Activated CD4-positive, alpha-beta T cell treated with anti-CD3 and anti-CD28 coated beads, Interleukin-2, amount 50 U/mL, for 48 hours (primary cell): ENCODE measurements around the gene KLHL6.
"Not testable (repeated sequence)": the region's sequence is repeated elsewhere in the genome, so short reads cannot be mapped to it uniquely, and the experiment has no call there.

Source experiments
- DNase-seq, 2 experiments: peaks; one replicate each; pipeline ENCODE4 v3.0.0-alpha.2; 2020

Gene KLHL6

DNA sequence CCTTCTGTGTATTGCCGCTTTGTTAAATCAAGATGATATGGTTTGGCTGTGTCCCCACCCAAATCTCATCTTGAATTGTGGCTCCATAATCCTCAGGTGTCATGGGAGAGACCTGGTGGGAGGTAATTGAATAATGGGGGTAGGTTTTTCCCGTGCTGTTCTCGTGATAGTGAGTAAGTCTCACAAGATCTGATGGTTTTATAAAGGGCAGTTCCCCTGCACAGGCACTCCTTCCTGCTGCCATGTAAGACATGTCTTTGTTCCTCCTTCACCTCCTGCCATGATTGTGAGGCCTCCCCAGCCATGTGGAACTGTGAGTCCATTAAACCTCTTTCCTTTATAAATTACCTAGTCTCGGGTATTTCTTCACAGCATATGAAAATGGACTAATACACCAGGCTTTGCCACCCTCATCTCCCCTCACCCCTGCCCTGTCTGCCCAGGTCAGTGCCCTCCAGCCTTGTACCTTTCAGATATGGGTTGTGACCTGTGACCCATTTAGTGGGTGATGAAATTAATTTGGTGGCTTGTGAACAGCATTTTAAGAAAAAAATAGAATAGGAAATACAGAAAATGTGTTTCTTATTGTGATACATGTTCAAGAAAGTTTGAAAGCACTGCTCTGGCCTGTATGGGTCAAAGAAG, 71.0 kb downstream of the KLHL6 start:
- no peak for DNase-seq

DNA sequence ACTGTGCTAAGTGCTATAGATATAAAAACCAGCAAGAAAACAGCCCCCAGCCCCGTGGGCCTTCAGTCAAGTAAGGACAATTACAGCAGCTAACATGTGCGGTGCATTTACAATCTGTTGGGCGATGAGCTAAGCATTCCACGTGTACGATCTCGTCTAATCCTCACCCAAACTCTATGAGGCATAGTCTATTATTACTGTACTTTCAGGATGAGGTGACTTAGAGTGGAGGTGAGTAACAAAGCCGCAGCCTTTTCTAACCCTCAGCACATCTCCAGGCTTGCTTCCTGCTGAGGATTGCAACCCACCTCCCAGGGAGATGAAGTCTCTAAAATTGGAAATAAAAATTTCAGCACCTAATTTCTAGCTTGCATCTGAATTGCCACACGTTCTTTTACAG, 73.9 kb downstream of the KLHL6 start:
- DNase-seq, result no peak

DNA sequence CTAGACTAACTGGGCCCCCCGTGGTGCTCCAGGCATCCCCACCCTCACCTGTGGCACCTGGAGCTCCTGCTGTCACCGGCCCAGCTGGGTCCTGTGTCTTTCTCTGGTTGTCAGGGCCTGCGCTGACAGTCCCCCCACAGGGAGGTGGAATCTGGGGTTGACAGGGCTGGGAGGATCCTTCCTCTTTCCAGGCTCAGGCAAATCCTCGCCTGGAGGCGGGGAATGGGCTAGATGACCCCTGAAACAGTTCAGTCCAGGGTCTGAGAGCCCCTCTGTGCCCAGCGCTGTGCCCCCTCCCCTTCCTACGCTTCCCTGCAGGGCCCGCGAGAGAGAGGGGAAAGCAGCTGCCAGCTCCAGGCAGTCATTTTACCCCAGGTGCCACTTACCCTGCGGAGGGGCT, 77.0 kb downstream of the KLHL6 start:
- no peak for DNase-seq

DNA sequence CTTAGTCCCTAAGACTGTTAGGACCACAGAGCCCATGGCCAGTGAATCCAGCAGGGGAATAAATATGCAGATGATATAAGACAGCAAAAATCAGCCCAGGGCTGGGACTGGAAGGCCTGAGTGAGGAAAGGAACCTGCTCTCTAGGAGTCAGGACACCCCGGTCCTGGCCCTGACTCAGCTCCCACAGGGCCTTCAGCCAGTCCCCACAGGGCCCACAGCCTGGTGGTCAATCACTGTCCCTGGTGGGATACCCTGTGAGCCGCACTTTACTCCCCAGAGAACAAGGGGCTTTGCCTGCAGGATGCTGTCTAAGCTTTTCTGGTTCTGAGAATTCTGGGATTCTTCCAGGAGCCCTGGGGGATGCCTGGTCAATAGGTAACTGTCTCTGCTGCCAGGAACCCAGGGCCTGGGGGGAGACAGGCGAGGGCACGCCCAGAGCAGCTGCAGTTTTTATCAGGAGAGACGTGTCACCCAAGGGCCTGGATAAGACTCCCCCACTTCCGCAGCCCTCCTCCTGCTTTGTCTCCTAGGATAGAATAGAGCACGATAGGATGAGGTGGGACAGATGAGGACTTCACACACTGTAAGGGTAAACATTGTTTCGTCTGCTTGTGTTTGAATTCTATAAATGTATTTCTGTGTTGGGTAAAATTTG, 77.6 kb downstream of the KLHL6 start:
- no peak for DNase-seq

DNA sequence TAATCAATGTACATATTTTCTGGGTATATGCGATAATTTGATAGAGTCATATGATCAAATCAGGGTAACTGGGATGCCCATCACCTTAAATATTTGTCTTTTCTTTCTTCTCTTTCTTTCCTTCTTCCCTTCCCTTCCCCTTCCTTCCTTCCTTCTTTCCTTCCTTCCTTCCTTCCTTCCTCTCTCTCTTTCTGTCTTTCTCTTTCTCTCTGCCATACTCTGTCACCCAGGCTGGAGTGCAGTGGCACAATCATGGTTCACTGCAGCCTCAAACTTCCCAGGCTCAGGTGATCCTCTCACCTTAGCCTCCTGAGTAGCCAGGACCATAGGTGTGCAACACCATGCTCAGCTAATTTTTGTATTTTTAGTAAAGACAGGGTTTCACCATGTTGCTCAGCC, 79.7 kb downstream of the KLHL6 start:
- not testable (repeated sequence) for DNase-seq

DNA sequence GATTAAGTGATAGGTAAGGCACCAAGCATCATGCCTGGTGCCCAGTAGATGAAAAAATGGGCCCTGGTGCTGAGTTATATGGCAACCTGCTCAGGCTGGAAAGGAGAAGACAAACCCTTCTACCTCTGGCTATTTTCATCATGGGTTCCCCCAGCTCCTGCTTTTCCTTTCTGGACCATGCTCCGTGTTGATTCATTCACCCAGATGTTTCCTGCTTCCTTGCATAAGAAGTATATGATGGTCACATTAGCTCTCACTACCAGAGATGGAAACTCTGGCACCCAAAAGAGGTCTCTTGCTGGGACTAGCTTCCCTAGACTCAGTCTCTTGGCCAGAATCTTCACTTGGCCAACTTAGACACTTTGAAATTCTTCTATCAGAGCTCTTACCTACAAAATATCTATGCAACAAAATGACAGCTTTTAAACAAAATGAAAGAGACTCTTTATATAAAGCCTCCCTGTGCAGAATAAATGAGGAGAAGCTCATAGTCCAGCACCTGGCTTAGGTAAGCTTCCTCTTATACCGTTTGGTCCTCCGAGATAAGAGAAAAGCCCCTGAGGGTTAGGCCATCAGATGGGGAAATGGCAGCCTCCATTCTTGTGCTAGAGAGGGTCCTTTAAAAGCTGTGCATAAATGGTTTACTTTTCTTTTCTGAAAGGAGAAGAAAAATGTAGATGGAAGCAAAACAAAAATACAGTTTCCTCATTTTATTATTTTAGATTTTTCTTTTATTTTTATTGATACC, 80.3 kb downstream of the KLHL6 start:
- DNase-seq, result no peak

DNA sequence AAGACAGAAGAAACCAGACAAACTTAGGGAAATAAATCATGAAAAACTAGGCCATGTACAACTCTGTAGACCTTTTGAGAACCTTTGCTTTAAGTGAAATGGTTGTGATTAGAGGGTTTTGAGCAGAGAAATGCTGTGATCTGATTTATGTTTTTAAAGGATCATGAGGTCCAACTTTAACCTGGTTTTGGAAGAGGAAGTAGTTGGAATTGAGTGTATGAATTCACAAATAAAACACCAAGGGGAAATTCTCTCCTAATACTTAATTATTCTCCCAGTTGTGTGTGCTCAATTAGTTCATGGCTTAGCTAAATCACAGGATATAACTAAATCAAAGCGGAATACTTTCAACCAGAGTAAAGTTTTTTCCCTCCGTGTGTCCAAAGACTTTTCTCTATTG, 81.5 kb downstream of the KLHL6 start:
- no peak for DNase-seq

DNA sequence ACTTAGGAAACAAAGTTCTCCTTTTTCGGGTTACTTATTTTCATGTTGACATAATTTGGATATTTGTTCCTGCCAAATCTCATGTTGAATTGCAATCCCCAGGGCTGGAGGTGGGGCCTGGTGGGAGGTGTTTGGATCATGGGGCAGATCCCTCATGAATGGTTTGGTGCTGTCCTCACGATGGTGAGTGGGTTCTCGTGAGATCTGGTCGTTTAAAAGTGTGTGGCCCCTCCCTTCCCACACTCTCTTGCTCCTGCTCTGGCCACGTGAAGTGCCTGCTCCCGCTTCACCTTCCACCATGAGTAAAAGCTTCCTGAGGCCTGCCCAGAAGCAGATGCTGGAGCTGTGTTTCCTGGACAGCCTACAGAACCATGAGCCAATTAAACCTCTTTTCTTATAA, 83.4 kb downstream of the KLHL6 start:
- DNase-seq, result no peak

DNA sequence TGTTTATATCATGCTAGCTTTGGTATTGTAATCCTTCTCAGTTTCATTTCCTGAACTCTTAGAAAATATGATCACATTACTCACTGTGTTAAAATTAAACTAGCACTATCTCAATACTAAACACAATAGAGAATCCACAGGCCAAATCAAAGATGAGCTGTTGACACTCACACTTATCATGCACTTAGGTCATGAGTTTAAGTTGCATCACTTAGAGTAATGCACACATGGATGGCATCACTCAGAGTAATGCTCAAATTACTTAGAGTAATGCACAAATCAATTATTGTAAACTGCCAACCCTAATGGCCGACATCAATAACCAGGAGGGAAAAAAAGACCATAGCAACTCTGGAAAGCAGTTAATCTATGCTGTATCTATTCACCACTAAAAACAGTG, 87.1 kb downstream of the KLHL6 start:
- no peak for DNase-seq

DNA sequence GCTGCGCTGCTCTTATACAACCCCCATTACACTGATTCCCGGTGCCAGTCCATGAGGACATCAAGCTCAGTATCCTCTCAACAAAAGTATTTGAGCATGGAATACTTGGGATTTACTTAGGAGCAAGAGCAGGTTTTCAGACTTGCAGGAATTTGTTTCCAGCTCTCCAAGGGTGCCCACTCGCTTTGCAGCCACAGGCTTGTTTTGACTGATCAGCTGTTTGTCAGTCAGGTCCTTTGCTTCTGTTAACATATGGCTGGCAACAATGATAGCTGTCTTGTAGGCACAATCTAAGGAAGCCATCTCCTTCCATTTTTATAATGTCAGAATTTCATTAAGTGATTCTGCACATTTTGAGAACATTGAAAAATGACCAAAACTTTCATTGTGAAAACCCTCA, 88.9 kb downstream of the KLHL6 start:
- DNase-seq, result no peak

DNA sequence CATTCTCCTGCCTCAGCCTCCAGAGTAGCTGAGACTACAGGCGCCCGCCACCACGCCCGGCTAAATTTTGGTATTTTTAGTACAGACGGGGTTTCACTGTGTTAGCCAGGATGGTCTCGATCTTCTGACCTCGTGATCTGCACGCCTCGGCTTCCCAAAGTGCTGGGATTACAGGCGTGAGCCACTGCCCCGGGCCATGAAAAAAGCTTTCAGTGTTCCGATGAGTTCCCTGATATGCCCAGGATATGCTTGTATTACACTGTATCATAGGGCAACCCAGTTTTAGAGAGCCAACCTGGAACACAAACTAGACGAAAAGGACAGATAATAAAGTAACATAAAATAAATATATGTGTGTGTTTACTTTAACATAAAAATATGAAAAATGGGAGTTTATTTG, 89.8 kb downstream of the KLHL6 start:
- not testable (repeated sequence) for DNase-seq

DNA sequence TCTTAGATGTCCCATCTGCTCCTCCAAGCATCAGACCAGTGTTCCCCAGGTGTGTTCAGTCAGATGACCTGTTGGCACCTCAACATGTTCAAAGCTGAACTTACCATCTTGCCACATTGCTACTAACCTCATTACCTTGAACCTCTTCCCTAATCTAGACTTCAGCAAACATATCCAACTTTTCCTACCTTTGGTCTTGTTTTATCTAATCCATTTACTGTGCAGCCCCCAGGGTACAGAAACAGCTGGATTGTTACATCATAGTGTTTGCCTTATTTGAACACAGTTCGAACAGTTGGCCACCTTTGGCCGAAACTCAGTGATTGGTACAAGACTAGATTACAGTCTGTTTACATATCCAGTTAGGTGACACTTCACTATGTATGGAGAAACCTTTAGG, 91.0 kb downstream of the KLHL6 start:
- DNase-seq, result no peak

DNA sequence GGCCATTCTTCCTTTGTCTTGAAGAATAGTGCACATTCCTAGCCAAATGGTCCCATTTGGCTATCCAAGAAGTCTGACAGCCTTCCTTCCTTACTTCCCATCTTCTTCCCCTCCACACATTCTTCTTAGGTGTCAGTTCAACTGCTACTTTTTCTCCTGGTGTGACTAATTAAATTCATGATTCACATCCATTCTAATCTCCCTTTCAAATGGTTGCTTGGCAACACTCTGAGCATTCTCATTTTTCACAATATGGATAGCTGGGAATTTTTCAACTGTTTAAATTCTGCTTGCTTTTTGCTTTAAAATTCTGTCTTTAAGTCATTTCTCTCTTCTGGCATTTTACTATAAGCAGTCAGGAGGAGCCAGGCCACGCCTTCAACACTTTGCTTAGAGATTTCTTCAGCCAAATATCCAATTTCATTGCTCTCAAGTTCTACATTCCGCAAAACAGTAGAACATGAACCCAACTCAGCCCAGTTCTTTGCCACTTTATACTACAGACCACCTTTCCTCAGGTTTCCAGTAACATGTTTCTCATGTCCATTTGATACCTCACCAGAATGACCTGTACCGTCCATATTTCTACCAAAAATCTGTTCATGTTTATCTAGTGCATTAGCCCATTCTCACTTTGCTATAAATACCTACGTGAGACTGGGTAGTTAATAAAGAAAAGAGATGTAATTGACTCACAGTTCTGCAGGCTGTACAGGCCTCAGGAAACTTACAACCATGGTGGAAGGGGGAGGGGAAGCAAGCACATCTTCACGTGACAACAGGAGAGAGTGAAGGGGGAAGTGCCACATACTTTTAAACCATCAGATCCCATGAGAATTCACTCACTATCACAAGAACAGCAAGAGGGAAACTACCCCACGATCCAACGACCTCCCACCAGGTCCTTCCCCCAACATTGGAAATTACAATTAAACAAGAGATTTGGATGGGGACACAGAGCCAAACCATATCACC, 95.1 kb downstream of the KLHL6 start:
- no peak for DNase-seq

DNA sequence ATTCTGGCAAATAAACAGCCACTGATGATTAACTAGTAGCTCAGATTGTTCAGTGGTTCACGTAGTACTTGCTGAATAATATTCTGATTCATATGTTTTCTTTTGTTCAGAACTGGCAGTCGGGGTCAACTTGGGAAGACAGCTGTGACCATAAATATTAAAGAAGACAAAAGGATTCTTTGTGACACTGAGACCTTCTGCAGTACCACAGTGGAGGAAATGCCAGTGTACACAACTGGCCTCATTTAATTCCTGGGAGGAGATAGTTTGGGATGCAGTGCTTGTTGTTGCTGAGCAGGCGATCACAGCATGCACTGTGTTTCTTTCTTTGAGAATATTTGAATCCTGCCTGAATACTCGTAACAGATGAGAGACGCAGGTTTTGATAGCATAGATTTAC, 100.4 kb downstream of the KLHL6 start:
- DNase-seq, result no peak

DNA sequence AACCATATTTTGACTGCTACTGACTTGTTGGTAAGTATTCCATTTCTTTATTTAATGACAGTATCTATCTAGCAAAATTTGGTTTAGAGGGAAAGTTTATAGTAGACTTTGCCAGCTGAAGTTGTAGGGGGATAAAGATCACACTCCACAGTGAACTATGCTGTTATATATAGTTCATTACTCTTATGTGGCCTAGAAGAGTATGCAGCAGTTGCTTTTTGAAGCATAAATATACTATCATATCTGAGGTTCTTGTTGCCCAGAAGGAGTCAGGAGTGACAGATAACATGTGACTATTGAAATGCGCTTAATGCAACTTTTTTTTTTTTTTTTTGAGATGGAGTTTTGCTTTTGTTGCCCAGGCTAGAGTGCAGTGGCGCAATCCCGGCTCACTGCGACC, 101.4 kb downstream of the KLHL6 start:
- no peak for DNase-seq

DNA sequence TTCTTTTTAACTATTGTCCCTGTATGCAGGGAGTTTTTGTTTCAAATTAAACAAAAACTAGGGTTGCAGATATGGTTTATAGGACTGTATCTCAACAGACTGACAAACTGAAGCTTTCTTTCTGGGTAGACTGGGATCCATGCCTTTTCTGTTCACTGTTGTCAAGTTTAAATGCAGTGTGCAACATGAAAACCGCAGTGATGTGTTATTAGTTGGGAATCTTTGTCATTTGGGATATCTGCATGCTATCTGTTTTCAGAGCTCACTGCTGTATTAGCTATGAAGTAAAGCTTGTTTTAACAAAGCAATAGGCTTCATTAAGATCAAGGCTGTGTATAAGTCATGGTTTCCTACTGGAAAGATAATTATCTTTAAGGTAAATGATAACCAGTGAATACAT, 105.7 kb downstream of the KLHL6 start:
- no peak for DNase-seq

DNA sequence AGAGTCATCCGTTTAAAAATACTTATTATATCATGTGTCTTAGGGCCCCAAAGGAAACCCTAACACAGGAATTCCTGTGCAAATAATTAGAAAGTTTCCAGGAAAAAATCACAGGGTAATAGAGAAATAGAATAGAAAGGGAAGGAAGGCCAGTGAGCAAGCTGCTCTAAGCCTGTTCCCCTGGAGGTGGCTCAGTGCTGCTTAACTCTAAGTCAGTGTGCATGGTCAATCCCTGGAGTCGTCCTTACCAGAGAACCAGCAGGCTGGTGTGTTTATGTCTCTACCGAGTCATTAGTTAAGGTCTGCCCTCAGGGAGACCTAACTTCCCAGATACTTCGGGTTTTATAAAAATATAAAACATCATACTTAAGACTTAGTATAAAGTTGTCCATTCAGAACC, 106.1 kb downstream of the KLHL6 start:
- no peak for DNase-seq

DNA sequence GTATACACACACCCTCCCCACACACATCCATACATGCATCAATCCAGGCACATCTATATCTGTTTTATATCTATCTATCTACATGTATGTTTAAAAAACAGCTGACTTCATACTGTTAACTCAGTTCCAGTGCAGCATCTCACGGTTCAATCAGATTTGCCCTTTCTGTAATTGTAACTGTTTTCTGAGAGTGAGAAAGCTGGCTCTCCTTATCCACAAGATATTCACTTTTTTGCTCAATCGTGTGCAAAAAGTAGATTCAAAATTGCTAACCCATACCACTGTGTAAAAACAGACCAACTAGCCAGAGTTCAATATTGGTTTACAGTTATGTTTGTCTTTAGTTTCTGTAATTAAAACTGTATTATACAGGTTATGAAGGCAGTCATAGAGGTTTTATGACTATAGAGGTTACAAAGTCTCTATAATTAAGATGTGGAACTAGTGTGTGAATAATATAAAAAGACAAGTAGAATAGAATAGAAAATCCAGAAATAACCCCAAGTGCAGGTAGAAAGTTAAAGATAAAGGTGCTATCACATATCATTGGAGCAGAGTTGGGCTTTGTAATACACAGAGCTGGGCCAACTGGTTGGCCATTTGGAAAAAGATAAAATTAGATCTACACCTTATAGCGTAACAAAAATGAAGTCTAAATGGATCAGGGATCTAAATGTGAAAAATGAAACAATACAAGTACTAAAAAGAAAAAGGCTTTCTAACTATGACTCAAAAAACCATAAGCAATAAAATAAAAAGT, 107.0 kb downstream of the KLHL6 start:
- no peak for DNase-seq

DNA sequence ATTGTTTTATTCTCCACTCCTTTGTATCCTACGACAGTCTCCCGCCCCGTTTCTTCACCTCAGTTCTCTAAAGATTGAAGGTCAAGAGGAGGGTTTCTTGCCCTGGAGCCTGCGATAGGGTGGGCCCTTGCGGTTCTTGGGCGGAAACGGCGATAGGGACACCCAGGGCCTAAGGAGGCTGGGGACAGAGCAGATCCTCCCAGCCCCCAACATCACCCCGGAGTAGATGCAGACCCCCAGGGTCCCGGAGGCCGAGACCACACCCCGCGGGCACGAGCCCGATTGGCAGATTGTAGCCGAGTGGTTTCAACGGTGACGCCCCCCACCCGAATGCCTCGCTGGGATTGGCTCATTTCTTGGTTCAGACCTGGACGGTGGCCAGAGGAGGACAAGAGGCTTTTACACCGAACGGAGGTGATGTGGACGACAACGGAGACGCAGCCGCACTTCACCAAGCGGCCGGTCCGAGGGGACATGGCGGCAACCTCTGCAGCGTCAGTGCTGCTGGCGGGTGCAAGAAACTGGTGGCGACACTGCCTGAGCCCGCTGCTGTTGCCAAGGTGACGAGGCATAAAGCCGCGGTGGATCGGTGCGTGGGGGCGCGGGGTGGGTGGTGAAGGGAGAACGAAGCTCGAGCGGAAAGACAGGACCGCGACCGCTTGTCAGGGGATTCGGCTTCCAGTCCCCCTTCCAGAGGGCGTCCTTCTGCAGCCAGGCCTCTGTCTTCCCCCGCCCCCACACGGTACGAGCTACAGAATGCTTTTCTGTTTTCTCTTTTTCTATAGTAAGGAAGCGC, 108.1 kb downstream of the KLHL6 start:
- peak; percentile 83 to 89 for DNase-seq

DNA sequence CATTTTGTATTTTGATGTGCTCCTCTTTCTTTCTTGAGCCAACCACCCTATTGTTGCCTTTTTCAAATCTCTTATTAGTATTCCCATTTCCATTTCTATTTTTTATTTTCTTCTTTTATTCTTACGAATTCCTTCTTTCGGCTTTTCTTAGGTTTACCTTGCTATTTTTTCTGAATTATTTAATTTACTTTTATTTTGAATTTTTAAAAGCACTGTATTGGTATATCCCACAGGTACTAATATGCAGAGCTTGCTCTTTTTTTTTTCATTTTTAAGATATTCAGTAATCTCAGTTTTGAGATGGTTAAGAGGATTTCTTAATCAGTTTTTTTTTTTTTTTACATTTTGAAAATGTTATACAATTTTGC, 108.7 kb downstream of the KLHL6 start:
- no peak for DNase-seq

DNA sequence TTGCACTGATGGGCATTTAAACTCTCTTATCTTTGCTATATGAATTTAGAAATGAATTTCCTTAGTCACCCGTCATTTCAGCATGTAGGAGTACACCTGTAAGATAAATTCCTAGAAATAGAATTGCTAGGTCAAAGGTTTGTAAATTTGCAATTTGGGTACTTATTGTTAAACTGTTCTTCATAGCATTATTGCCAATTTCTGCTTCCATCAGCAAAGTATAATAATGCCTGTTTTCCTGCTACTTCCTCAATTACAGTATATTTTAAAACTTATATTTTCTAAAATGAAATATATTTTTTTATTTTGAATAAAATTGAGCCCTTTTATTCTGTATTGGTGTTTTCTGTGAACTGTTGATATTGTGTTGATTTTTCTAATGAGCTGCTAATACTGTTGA, 110.8 kb downstream of the KLHL6 start:
- no peak for DNase-seq
